GM19193 (cell line): ENCODE results near the gene LPIN3.

Experiments used
- POLR2A ChIP-seq: IDR thresholded peaks from 4 replicates; pipeline ENCODE4 v1.6.1; 2011; ENCODE audit not compliant: insufficient read depth, insufficient read length; ENCODE audit errors: extremely low read depth

The LPIN3 gene

DNA sequence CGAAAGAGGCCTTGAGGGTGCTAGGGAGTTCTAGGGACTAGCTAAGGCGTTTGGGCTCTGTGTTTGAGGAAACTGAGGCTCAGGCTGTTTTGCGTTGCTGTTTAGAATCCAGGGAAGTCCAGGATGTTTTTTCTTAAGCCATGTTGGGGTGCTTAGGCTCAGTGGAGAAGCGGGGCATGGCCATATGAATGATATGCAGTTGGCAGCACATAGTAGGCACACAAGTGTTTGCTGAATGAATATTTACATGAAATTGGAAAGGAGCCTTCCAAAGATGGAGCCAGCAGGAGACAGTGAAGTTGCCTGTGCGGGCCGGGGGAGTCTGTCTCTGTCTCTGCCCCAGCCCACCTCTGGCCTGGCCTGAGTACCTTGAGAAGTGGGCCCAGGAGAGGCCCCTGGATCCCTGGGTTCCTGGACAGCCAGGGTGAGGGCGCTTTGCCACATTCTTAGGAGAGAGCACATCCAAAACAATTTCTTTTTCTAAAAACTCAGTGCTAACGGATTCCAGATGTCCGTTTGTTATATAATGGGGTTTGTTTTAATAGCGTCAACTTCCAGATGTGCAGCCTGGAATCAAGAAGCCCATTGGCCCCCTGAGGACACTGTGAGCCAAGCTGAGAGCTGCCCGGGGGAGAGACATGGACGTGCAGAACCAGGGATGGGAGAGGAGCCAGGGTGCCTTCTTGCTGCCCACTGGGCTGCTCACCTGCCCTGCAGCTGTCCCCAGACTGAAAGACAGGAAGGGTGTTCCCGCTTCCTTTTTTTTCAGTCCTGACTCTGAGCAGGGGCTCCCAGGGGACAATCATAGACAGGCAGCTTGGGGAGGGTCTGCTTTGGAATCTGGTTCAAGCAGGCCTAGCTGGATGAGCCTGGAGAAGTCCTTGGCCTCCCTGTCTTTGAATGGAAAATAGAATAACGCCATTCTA, 46.1 kb downstream of the LPIN3 start:
- TF ChIP-seq POLR2A: no peak

DNA sequence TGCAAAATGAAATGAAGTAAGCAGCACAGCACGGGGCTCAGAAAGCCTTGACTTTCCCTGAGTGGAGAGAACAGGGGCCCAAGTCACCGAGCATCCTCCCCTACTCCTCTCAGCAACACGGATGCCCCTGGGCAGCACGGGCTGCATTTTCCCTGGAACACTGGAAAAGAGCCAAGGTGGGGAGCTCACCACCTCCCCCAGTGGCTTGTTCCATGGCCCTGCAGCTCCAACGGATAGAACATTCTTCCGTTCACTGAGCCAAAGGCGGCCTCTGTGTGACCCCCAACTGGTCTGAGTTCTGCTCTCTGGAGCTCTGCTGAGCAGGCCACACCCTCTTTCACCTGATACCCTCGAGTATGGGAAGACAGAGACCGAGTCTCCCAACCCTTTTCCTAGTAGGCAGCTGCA, 46.8 kb downstream of the LPIN3 start:
- no peak for TF ChIP-seq POLR2A

DNA sequence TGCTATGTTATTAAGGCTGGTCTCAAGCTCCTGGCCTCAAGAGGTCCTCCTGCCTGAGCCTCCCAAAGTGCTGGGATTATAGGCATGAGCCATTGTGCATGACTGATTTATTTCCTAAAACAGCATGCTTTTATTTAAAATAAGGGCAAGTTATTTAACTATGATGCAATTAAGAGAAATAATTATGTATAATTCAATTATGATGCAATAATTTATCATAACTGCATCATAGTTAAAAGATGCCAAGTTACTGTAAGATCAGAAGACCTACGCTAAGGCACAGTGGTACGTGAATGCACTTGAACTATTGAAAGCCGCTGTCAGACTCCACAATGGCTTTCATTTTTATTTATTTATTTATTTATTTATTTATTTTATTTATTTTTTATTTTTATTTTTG, 50.3 kb downstream of the LPIN3 start:
- no peak for TF ChIP-seq POLR2A

DNA sequence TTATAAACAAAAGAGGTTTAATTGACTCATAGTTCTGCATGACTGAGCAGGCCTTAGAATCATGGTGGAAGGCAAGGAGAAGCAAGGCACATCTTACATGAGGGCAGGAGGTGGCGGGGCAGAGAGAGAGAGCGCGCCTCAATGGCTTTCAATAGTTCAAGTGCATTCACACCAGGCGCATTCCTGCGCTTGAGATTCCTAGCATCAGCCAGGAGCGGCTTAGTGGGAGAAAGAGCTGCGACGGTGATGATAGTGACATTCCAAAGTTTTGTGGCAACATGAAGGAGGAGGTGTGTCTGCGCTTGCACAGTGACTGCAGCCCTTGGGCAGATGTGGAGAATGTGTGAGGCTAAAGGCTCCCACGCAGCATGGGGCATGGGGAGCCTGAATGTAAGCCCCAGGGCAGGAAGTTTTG, 51.0 kb downstream of the LPIN3 start:
- no peak for TF ChIP-seq POLR2A

DNA sequence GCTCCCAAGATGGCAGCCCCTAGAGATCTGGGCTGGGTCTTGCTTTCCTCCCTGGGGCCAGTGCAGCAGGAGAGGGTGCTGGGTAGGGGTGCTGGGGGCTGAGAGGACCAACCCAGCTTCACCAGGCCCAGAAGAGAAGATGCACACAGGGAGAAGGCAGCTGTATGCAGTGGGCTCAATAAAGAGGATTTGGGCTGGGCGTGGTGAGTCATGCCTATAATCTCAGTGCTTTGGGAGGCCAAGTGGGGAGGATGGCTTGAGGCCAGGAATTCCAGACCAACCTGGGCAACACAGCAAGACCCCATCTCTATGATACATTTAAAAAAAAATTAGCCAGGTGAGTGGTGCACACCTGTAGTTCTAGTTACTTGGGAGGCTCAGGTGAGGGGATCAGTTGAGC, 51.7 kb downstream of the LPIN3 start:
- TF ChIP-seq POLR2A: no peak

DNA sequence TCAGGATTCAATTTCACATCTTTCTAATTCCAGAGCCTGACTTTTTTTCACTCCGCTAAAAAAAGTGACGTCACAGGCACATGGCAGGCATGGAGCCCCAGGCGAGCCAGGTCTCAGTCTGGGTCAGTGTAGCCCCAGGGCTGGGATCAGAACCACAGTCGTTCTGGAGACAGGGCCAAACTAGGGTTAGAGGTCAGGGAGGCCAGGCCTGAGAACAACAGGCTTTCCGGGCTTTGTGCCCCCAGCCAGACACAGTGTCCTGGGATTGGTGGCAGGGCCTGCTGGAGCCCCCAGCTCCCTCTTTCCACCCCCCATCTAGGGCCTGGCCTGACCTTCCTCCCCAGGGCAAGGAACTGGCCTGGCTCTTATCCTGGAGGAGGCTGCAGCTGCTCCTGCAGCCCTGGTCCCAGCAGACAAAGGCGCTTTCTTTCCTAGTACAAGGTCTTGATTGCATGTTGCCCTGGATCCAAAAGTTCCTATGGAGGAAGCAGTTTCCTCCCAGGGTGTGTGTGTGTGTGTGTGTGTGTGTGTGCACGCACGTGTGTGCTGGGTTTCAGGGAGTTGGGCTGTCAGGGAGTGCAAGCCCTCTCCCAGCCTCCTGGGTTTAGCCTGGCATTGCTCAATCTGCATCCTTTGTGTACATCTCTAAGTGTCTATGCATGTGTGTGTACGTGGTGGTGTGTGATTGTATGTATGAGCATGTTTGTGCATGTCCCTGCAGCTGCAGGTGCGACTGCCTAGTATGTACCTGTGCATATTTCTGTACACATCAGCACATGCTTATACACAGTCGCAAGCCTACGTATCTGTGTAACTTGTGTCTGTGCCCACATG, 52.5 kb downstream of the LPIN3 start:
- no peak for TF ChIP-seq POLR2A

DNA sequence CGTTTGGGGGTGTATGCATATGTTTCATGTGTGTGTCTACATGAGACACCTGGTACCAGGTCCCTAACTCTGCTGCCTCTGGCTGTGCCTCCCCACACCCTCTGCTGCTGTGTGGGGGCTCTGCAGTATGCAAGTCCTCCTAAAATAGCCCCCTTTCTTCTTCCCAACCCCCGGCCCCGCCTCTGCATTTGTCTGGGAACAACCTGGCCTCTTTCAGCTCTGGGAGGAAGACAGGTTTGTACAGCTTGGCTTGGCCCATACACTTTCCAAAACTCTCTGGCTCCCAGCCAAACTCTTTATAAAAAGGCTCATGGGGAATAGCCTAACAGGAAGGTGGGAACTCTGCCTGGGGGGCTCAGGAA, 53.1 kb downstream of the LPIN3 start:
- TF ChIP-seq POLR2A: no peak

DNA sequence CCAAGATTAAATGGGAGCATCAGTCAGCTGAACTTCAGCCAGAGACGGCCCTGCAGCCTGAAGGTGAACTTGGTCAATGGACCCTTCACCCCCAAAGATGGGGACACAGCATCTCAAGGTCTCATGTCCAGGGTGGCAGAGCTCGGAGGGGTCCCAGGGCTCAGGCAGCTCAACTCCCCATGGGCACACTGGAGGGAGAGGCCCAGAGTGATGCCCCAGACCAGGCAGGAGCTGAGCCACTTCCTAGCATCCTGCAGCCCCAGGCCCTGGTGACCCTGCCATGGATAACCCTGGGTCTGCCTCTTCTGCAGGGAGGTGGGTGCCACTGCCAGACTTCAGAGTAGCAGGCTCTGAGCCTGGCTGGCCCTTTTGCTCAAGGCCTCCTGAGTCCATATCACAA, 53.5 kb downstream of the LPIN3 start:
- TF ChIP-seq POLR2A: no peak

DNA sequence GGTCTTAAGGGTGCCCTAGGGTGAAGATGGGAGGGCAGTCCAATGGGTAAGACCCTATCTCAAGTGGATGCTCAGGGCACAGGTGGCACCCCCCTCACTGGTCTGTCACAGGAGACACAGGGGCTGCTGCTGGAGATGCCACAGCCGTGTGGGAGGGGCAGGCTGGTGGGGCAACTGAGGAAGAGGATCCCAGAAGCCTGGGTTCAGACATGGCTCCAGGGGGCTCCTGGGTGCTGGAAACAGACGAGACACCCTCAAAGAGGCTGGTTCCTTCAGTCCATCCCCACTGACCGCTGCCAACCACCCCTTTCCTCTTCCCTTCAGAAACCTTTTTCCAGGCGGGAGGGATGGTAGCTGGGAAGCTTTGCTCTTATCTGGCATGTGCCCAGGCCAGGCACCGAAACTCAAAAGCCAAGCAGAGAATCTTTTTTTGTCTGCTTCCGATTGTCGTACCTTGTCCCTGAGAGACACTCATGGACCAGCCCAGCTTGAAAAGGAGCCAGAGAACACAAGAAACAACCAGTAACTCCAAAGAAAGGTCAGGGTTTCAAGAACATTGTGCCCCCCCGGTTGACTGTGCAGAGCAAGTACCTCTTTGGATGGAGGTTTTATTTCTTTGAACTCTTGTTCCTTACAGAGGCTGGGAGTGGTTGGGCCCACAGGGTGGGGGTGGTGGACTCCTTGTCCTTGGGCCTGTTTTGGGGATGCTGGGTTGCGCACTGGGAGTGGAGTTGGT, 54.5 kb downstream of the LPIN3 start:
- TF ChIP-seq POLR2A: no peak

DNA sequence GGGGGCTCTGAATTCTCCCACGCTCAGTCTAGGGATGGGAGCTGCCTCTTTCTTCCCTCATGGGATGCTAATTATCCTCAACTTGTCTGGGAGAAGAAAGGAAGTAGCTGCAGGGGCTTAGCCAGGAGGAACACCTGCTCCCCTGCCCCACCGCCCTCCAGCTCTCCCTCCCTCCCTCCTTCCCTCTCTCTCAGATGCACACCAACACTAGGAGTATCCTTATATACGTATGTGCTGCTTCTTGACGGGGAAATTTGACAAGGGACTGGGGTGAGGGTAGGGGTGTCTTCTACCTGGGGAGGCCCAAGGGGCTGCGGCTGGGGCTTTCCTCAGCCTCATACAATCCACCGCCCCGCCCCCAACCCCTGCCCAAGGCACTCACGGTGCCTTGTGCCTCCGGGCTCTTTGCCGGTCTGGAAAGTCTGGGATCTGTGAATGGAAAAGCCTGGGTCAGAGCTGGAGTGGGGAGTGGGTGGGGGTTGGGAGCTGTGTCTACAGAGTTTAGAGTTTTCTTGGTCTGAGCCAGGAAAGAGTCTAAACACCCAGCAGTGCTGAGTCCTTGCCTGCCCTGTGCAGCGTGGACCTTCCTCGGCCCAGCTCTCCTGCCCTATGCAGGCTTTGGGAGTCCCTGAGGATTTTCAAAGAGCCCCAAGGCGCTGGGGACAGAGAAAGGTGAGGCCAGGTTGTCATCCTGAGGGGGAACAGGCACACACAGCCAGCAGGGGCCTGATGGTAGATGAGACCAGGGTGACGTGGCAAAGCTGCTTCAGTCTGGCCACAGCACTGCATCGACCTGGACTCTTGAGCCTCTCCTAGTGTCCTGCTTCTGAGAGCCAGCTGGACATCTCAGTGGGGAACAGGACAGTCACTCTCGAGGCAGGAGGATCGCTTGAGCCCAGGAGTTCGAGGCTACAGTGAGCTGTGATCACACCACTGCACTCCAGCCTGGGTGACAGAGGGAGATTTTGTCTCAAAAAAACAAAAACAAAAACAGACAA, 55.3 kb downstream of the LPIN3 start:
- no peak for TF ChIP-seq POLR2A

DNA sequence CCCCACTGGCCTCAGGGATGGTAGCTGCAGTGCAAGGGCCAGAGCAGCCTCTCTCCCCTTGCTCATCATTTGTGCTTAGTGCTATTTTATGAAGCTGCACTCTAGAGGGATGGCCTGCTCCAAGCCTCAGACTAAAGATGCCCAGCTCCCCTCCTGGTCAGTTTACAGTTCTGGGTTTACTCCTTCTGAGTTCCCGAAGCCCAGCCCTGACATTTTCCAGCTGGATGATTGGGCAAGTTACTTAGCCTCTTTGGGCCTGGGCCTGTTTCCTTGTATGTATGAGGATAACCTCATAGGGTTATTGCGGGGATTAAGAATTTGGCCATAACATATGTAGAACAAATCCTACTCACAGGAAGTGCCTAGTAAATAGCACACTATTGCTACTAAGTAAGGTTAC, 57.8 kb downstream of the LPIN3 start:
- no peak for TF ChIP-seq POLR2A

DNA sequence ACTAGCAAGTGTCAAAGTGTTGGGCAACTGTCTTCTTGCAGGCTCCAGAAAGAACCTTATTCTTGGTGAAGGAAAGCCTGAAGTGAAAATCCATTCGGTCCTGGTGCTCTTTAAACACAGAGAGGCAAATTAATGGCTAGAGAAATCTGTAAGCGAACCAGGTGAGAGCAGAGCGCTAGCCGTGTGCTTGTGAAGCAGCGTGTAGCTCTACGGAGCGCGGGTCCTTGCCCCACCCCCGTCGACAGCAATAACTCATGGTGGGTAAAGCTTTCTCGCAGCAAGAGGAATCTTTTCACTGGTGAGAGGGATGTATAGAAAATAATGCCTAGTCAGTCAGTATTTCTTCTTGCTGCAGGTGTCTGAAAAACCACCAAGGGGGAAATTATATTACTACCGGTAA, 63.0 kb downstream of the LPIN3 start:
- TF ChIP-seq POLR2A: no peak

DNA sequence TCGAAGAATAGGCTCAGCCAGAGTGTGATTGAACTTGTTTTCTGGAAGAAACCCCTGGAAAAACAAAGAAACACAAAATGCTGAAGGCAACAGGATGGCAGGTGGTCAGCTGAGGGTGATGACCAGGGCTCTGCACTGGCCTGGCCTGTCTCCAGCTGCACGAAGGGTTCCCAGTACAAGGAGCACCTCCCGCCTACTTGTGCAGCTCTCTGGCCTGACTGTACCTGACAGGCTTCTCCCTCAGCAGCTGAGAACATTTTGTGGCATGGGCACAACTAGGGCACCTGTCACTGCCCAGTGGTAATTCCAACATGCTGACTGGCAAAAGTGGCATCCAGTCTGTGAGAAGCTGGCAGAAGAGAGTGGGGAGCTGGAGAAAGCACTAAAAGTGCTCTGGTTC, 64.8 kb downstream of the LPIN3 start:
- TF ChIP-seq POLR2A: no peak

DNA sequence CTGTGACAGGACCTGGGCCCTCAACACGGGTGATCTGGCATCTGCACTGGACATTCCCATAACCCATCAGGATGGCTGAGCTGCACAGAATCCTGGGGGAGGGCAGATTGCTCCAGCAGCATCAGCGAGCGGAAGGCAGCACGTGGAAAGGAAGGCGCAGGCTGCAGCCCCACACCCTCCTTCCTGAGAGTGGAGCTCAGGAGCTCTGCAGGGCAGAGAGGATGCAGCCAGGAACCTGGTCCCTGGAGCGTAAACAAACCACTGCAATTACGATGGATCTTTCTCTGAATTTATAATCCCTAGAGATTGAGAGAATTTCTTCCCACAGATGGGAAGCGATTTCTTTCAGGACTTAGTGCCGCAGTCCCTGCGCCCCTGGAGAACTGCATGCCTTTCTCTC, 65.7 kb downstream of the LPIN3 start:
- no peak for TF ChIP-seq POLR2A
